ENCODE data around the gene PANK2. TPM values are rescaled to one million over a fixed set of nuclear protein-coding genes. Genes with fewer than 3 reads are reported as not detected.
"Not testable (repeated sequence)": the region's sequence is repeated elsewhere in the genome, so short reads cannot be mapped to it uniquely, and the experiment has no call there.

PANK2 gene
- total and polyA plus RNA-seq, 4 donors: 24.6 to 46.2 (median 34.4) TPM

- WGBS, 2 donors: 85 to 88% methylated on average over 5 of the region's 5 CpGs
- TF ChIP-seq CTCF (IDR thresholded peaks at IDR 0.05; ENCODE audit: control extremely low read depth, extremely low read depth): no peak
These were observed 15.7 kb downstream of the PANK2 start for GRCh38 chr20:3904857-3905256.

GRCh38 chr20:3906744-3907721, 17.8 kb downstream of the PANK2 start:
- not testable (repeated sequence) for H3K4me3 ChIP-seq; ATAC-seq (ENCODE audit: insufficient read depth, low FRiP score); H3K27ac ChIP-seq (ENCODE audit: low read depth in 1 of 2, low read length in 1 of 2); DNase-seq; H3K9me3 ChIP-seq (ENCODE audit: control insufficient read depth in 4 of 4, insufficient read depth in 3 of 4, low read length in 3 of 4); H3K9ac ChIP-seq (ENCODE audit: insufficient read depth in 1 of 2, low read length in 2 of 2); H3K27me3 ChIP-seq (ENCODE audit: control insufficient read depth in 3 of 3, insufficient read depth in 3 of 3, low read length in 2 of 3)
- Histone ChIP-seq H3K36me3 (ENCODE audit: control insufficient read depth in 4 of 4, insufficient read depth in 4 of 4, low read length in 4 of 4) (peaks cover 6 to 29% (median 13%) of the 10 kb centered on the region in 4 donors), H3K4me1 (ENCODE audit: control insufficient read depth in 5 of 5, insufficient read depth in 5 of 5, low read length in 5 of 5) (peaks cover 0 to 19% (median 1%) of the 10 kb centered on the region in 5 donors)
- 80 to 92% methylated on average over 16 to 17 of the region's 17 CpGs for WGBS, 2 donors

More at GRCh38 chr20:3904857-3905256, 15.7 kb downstream of the PANK2 start:
- Histone ChIP-seq H3K36me3 (ENCODE audit: control insufficient read depth in 4 of 4, insufficient read depth in 4 of 4, low read length in 4 of 4) (peaks cover 0 to 15% (median 11%) of the 10 kb centered on the region in 4 donors), H3K4me1 (ENCODE audit: control insufficient read depth in 5 of 5, insufficient read depth in 5 of 5, low read length in 5 of 5) (peaks cover 4 to 22% (median 10%) of the 10 kb centered on the region in 5 donors), H3K4me3 (no peak overlapping the region), H3K9ac (ENCODE audit: insufficient read depth in 1 of 2, low read length in 2 of 2) (no peak overlapping the region), H3K27ac (ENCODE audit: low read depth in 1 of 2, low read length in 1 of 2) (no peak overlapping the region), H3K9me3 (ENCODE audit: control insufficient read depth in 4 of 4, insufficient read depth in 3 of 4, low read length in 3 of 4) (no peaks in the 10 kb centered on the region), H3K27me3 (ENCODE audit: control insufficient read depth in 3 of 3, insufficient read depth in 3 of 3, low read length in 2 of 3) (no peaks in the 10 kb centered on the region)
- DNase-seq: no peak
- ATAC-seq (ENCODE audit: insufficient read depth, low FRiP score): no peak

DNA sequence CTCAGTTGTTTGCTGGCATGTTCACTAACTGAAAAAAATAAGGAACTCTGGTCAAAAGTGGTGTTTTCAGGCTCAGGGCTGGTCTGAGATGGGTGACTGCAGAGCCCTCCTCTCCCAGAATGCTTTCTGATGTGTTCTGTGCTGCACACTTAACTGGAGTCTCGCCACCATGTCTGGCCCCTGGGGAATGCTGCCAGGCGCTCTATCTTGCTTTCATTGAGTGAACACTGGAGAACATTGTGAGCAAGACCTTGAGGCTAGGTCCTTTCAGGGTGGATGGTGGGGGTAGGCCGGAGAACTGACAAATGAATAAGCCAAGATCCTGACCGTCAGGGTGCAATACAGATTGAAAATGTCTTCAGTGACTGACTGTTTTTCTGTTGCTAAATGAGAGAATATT, 19.5 kb downstream of the PANK2 start:
- H3K27me3 ChIP-seq (ENCODE audit: control insufficient read depth in 3 of 3, insufficient read depth in 3 of 3, low read length in 2 of 3): no peaks in the 10 kb centered on the region
- H3K9ac ChIP-seq (ENCODE audit: insufficient read depth in 1 of 2, low read length in 2 of 2): no peak overlapping the region
- peaks cover 0 to 20% (median 0%) of the 10 kb centered on the region in 5 donors for H3K4me1 ChIP-seq (ENCODE audit: control insufficient read depth in 5 of 5, insufficient read depth in 5 of 5, low read length in 5 of 5)
- TF ChIP-seq CTCF (IDR thresholded peaks at IDR 0.05; ENCODE audit: control extremely low read depth, extremely low read depth): no peak
- WGBS, 2 donors: 91 to 95% methylated on average over 4 of the region's 4 CpGs
- no peak for DNase-seq
- peak overlapping the region in 1 of 2 donors; percentile 58 for H3K27ac ChIP-seq (ENCODE audit: low read depth in 1 of 2, low read length in 1 of 2)
- no peaks in the 10 kb centered on the region for H3K9me3 ChIP-seq (ENCODE audit: control insufficient read depth in 4 of 4, insufficient read depth in 3 of 4, low read length in 3 of 4)
- ATAC-seq (ENCODE audit: insufficient read depth, low FRiP score): no peak
- H3K36me3 ChIP-seq (ENCODE audit: control insufficient read depth in 4 of 4, insufficient read depth in 4 of 4, low read length in 4 of 4): peaks cover 9 to 36% (median 19%) of the 10 kb centered on the region in 4 donors
- no peak overlapping the region for H3K4me3 ChIP-seq

DNA sequence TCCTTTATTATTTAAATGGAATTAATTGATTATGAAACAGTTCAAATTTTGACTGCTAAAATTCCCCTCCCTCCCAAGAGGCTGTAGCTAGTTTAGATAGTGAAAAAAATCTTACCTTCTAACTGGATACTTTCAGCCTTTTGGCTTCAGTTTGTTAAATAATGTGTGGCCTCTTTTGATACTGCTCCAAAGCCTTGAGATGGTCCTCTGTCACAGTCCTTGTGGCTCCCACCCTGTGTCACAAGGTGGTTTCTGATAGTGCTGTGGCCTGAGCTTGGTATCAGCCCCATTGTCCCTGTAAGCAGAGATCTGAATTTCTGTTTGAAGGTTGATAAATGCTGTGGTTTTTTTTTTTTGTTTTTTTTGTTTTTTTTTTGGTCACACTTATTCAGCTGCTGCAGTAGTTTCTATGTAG, 20.8 kb downstream of the PANK2 start:
- Histone ChIP-seq H3K27me3 (ENCODE audit: control insufficient read depth in 3 of 3, insufficient read depth in 3 of 3, low read length in 2 of 3) (no peaks in the 10 kb centered on the region), H3K27ac (ENCODE audit: low read depth in 1 of 2, low read length in 1 of 2) (no peak overlapping the region), H3K9ac (ENCODE audit: insufficient read depth in 1 of 2, low read length in 2 of 2) (no peak overlapping the region), H3K4me3 (no peak overlapping the region), H3K36me3 (ENCODE audit: control insufficient read depth in 4 of 4, insufficient read depth in 4 of 4, low read length in 4 of 4) (peaks cover 9 to 41% (median 25%) of the 10 kb centered on the region in 4 donors), H3K9me3 (ENCODE audit: control insufficient read depth in 4 of 4, insufficient read depth in 3 of 4, low read length in 3 of 4) (no peaks in the 10 kb centered on the region), H3K4me1 (ENCODE audit: control insufficient read depth in 5 of 5, insufficient read depth in 5 of 5, low read length in 5 of 5) (peaks cover 0 to 16% (median 0%) of the 10 kb centered on the region in 5 donors)
- DNase-seq (no peak), ATAC-seq (ENCODE audit: insufficient read depth, low FRiP score) (no peak)
- no peak for TF ChIP-seq CTCF (IDR thresholded peaks at IDR 0.05; ENCODE audit: control extremely low read depth, extremely low read depth)
